Stimulated activated memory B cell treated with anti-CD40 and anti-IgM and Interleukin-4, amounts not matched to agents 10 μg/mL and 1 μg/mL and 100 μg/mL, for 72 hours (primary cell): Measurements from ENCODE around the gene HADHB.
"Not testable (repeated sequence)": the region's sequence is repeated elsewhere in the genome, so short reads cannot be mapped to it uniquely, and the experiment has no call there.

ENCODE experiments used
- ATAC-seq: fragments of 150-1000 bp; cut with Tn5 transposase; 2 replicates; pipeline ENCODE4 v1.10.0; 2021
- H3K27ac Mint-ChIP-seq: one replicate; pipeline ENCODE4 v1.8.0; 2022; ENCODE audit warnings: mild to moderate bottlenecking, mixed read lengths
- H3K27me3 Mint-ChIP-seq: one replicate; pipeline ENCODE4 v1.8.0; 2022; ENCODE audit warnings: mixed read lengths
- H3K36me3 Mint-ChIP-seq: one replicate; pipeline ENCODE4 v1.8.0; 2022; ENCODE audit warnings: mixed read lengths
- H3K4me1 Mint-ChIP-seq: one replicate; pipeline ENCODE4 v1.8.0; 2022; ENCODE audit warnings: mixed read lengths
- H3K4me3 Mint-ChIP-seq: one replicate; pipeline ENCODE4 v1.8.0; 2022; ENCODE audit warnings: mild to moderate bottlenecking, moderate library complexity, mixed read lengths
- H3K9me3 Mint-ChIP-seq: one replicate; pipeline ENCODE4 v1.8.0; 2022; ENCODE audit warnings: mixed read lengths

The HADHB gene

GRCh38 chr2:26230806-26231205 is 13.9 kb upstream of the HADHB start:
- Mint-ChIP-seq H3K4me1 (no peaks in the 10 kb centered on the region), H3K36me3 (peaks cover 66% of the 10 kb centered on the region), H3K9me3 (no peaks in the 10 kb centered on the region), H3K4me3 (no peak overlapping the region), H3K27me3 (no peaks in the 10 kb centered on the region), H3K27ac (no peak overlapping the region)
- ATAC-seq = no peak

GRCh38 chr2:26235089-26235488 is 9.7 kb upstream of the HADHB start:
- ATAC-seq = no peak
- Mint-ChIP-seq H3K27ac (no peak overlapping the region), H3K9me3 (no peaks in the 10 kb centered on the region), H3K4me1 (peaks cover 11% of the 10 kb centered on the region), H3K27me3 (no peaks in the 10 kb centered on the region), H3K36me3 (peaks cover 41% of the 10 kb centered on the region), H3K4me3 (no peak overlapping the region)

GRCh38 chr2:26237868-26238267 is 6.9 kb upstream of the HADHB start:
- Mint-ChIP-seq H3K27ac (no peak overlapping the region), H3K27me3 (no peaks in the 10 kb centered on the region), H3K4me3 (no peak overlapping the region), H3K4me1 (peaks cover 37% of the 10 kb centered on the region), H3K9me3 (no peaks in the 10 kb centered on the region), H3K36me3 (peaks cover 42% of the 10 kb centered on the region)
- ATAC-seq = no peak

- H3K27me3 Mint-ChIP-seq = no peaks in the 10 kb centered on the region
- H3K4me3 Mint-ChIP-seq = no peak overlapping the region
- H3K36me3 Mint-ChIP-seq = peaks cover 39% of the 10 kb centered on the region
- no peak overlapping the region for H3K27ac Mint-ChIP-seq
- H3K9me3 Mint-ChIP-seq = no peaks in the 10 kb centered on the region
- ATAC-seq = no peak
- peaks cover 43% of the 10 kb centered on the region for H3K4me1 Mint-ChIP-seq
Observed at GRCh38 chr2:26238311-26238958, 6.3 kb upstream of the HADHB start.

GRCh38 chr2:26241928-26242436 is 2.8 kb upstream of the HADHB start:
- H3K9me3 Mint-ChIP-seq = no peaks in the 10 kb centered on the region
- H3K27ac Mint-ChIP-seq = no peak overlapping the region
- H3K4me3 Mint-ChIP-seq = peak overlapping the region; percentile 15
- ATAC-seq = no peak
- no peaks in the 10 kb centered on the region for H3K27me3 Mint-ChIP-seq
- peaks cover 14% of the 10 kb centered on the region for H3K36me3 Mint-ChIP-seq
- peaks cover 66% of the 10 kb centered on the region for H3K4me1 Mint-ChIP-seq

- peaks cover 10% of the 10 kb centered on the region for H3K36me3 Mint-ChIP-seq
- ATAC-seq = no peak
- no peaks in the 10 kb centered on the region for H3K27me3 Mint-ChIP-seq
- H3K4me1 Mint-ChIP-seq = peaks cover 69% of the 10 kb centered on the region
- peak overlapping the region; percentile 96 for H3K4me3 Mint-ChIP-seq
- peak overlapping the region; percentile 100 for H3K27ac Mint-ChIP-seq
- no peaks in the 10 kb centered on the region for H3K9me3 Mint-ChIP-seq
Observed at GRCh38 chr2:26243470-26244308, 1.1 kb upstream of the HADHB start.

GRCh38 chr2:26245231-26245732 is 543 bp downstream of the HADHB start:
- ATAC-seq = peak; percentile 57
- H3K27me3 Mint-ChIP-seq = no peaks in the 10 kb centered on the region
- H3K9me3 Mint-ChIP-seq = no peaks in the 10 kb centered on the region
- peaks cover 1% of the 10 kb centered on the region for H3K36me3 Mint-ChIP-seq
- peaks cover 63% of the 10 kb centered on the region for H3K4me1 Mint-ChIP-seq
- H3K27ac Mint-ChIP-seq = peak overlapping the region; percentile 100
- H3K4me3 Mint-ChIP-seq = peak overlapping the region; percentile 96

- no peaks in the 10 kb centered on the region for H3K27me3 Mint-ChIP-seq
Observed at GRCh38 chr2:26245810-26246209, 1.1 kb downstream of the HADHB start.

GRCh38 chr2:26246818-26247217 is 2.1 kb downstream of the HADHB start:
- ATAC-seq = no peak
- H3K27me3 Mint-ChIP-seq = no peaks in the 10 kb centered on the region
- no peaks in the 10 kb centered on the region for H3K36me3 Mint-ChIP-seq
- H3K4me3 Mint-ChIP-seq = peak overlapping the region; percentile 58
- no peaks in the 10 kb centered on the region for H3K9me3 Mint-ChIP-seq
- peaks cover 52% of the 10 kb centered on the region for H3K4me1 Mint-ChIP-seq
- peak overlapping the region; percentile 100 for H3K27ac Mint-ChIP-seq

More at GRCh38 chr2:26245810-26246209, 1.1 kb downstream of the HADHB start:
- H3K4me3 Mint-ChIP-seq = peak overlapping the region; percentile 96
- H3K27ac Mint-ChIP-seq = peak overlapping the region; percentile 100
- H3K9me3 Mint-ChIP-seq = no peaks in the 10 kb centered on the region
- ATAC-seq = peak; percentile 68
- H3K36me3 Mint-ChIP-seq = no peaks in the 10 kb centered on the region
- H3K4me1 Mint-ChIP-seq = peaks cover 57% of the 10 kb centered on the region

- Mint-ChIP-seq H3K27me3 (no peaks in the 10 kb centered on the region), H3K27ac (no peak overlapping the region), H3K4me1 (peaks cover 42% of the 10 kb centered on the region), H3K9me3 (no peaks in the 10 kb centered on the region), H3K4me3 (no peak overlapping the region), H3K36me3 (no peaks in the 10 kb centered on the region)
- ATAC-seq = no peak
Observed at GRCh38 chr2:26249625-26250024, 4.9 kb downstream of the HADHB start.

- no peak overlapping the region for H3K27ac Mint-ChIP-seq
- no peak overlapping the region for H3K4me3 Mint-ChIP-seq
- peaks cover 22% of the 10 kb centered on the region for H3K4me1 Mint-ChIP-seq
- H3K36me3 Mint-ChIP-seq = peaks cover 6% of the 10 kb centered on the region
- ATAC-seq = no peak
- H3K9me3 Mint-ChIP-seq = no peaks in the 10 kb centered on the region
- no peaks in the 10 kb centered on the region for H3K27me3 Mint-ChIP-seq
Observed at GRCh38 chr2:26251893-26252292, 7.2 kb downstream of the HADHB start.

GRCh38 chr2:26255759-26256384 is 11.1 kb downstream of the HADHB start:
- no peak for ATAC-seq
- no peaks in the 10 kb centered on the region for H3K27me3 Mint-ChIP-seq
- H3K36me3 Mint-ChIP-seq = peaks cover 31% of the 10 kb centered on the region
- H3K4me1 Mint-ChIP-seq = peaks cover 11% of the 10 kb centered on the region
- no peak overlapping the region for H3K4me3 Mint-ChIP-seq
- H3K27ac Mint-ChIP-seq = no peak overlapping the region
- no peaks in the 10 kb centered on the region for H3K9me3 Mint-ChIP-seq

- H3K4me3 Mint-ChIP-seq, H3K27ac Mint-ChIP-seq, H3K9me3 Mint-ChIP-seq, ATAC-seq, H3K4me1 Mint-ChIP-seq, H3K27me3 Mint-ChIP-seq: not testable (repeated sequence)
- H3K36me3 Mint-ChIP-seq = peaks cover 35% of the 10 kb centered on the region
Observed at GRCh38 chr2:26258836-26259235, 14.1 kb downstream of the HADHB start.

- no peak overlapping the region for H3K27ac Mint-ChIP-seq
- peaks cover 34% of the 10 kb centered on the region for H3K36me3 Mint-ChIP-seq
- H3K9me3 Mint-ChIP-seq = no peaks in the 10 kb centered on the region
- no peak for ATAC-seq
- no peaks in the 10 kb centered on the region for H3K27me3 Mint-ChIP-seq
- H3K4me3 Mint-ChIP-seq = no peak overlapping the region
- H3K4me1 Mint-ChIP-seq = peaks cover 20% of the 10 kb centered on the region
Observed at GRCh38 chr2:26268213-26268612, 23.5 kb downstream of the HADHB start.

- peaks cover 30% of the 10 kb centered on the region for H3K36me3 Mint-ChIP-seq
- H3K9me3 Mint-ChIP-seq, H3K4me3 Mint-ChIP-seq, H3K27ac Mint-ChIP-seq, ATAC-seq, H3K27me3 Mint-ChIP-seq: not testable (repeated sequence)
- H3K4me1 Mint-ChIP-seq = peaks cover 20% of the 10 kb centered on the region
Observed at GRCh38 chr2:26268670-26269385, 24.1 kb downstream of the HADHB start.
